Measurements from ENCODE around the gene CCDC148.

CCDC148 gene

GRCh38 chr2:158456309-158457066 is at the start of gene CCDC148, which contains the start of gene PKP4:
Gene CCDC148 (minus strand): TSS chr2:158456753. CDS start chr2:158456439, 314 bp downstream.
Gene PKP4 (plus strand): TSS chr2:158456952. CDS start chr2:158533185, 76,233 bp downstream.
- Histone ChIP-seq H3K9me3 (ENCODE audit: control insufficient read depth, insufficient read depth, low read depth, low read length) (no peaks in the 10 kb centered on the region), H3K36me3 (ENCODE audit: control insufficient read depth in 2 of 2, insufficient read depth in 1 of 2, low read length in 2 of 2) (no peaks in the 10 kb centered on the region), H3K4me1 (ENCODE audit: control insufficient read depth, insufficient read depth, low read length) (peaks cover 6% of the 10 kb centered on the region), H3K4me3 (ENCODE audit: low read depth, low read length) (peak within 1 kb of the TSS; percentile 96), H3K27ac (ENCODE audit: extremely low read depth, low read depth, low read length) (peak within 1 kb of the TSS; percentile 89)
- ChIA-PET POLR2A (no interaction called here), CTCF (interaction anchor here (0.9 to 2.5 kb wide), 5 partner anchors 9 to 414 kb away, joined by 3 to 9 read pairs (median 4); no protein-coding TSS in a partner anchor)
- TF ChIP-seq SP7 (tag by site-specific recombination; IDR thresholded peaks at IDR 0.05): peak; percentile 35; the same call in 1 of the 2 replicates
- peak; percentile 73 for TF ChIP-seq KLF9 (tag by site-specific recombination; IDR thresholded peaks at IDR 0.05; ENCODE audit: low read depth)
- TF ChIP-seq, protein P1, sequence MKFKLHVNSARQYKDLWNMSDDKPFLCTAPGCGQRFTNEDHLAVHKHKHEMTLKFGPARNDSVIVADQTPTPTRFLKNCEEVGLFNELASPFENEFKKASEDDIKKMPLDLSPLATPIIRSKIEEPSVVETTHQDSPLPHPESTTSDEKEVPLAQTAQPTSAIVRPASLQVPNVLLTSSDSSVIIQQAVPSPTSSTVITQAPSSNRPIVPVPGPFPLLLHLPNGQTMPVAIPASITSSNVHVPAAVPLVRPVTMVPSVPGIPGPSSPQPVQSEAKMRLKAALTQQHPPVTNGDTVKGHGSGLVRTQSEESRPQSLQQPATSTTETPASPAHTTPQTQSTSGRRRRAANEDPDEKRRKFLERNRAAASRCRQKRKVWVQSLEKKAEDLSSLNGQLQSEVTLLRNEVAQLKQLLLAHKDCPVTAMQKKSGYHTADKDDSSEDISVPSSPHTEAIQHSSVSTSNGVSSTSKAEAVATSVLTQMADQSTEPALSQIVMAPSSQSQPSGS (tag by site-specific recombination; IDR thresholded peaks at IDR 0.05; ENCODE audit: low read depth): peak; percentile 32; the same call in 1 of the 2 replicates
- TF ChIP-seq HOXC10 (CRISPR knock-in tag; IDR thresholded peaks at IDR 0.05): peak; percentile 72; the same call in 1 of the 2 replicates
- TF ChIP-seq, protein P2, sequence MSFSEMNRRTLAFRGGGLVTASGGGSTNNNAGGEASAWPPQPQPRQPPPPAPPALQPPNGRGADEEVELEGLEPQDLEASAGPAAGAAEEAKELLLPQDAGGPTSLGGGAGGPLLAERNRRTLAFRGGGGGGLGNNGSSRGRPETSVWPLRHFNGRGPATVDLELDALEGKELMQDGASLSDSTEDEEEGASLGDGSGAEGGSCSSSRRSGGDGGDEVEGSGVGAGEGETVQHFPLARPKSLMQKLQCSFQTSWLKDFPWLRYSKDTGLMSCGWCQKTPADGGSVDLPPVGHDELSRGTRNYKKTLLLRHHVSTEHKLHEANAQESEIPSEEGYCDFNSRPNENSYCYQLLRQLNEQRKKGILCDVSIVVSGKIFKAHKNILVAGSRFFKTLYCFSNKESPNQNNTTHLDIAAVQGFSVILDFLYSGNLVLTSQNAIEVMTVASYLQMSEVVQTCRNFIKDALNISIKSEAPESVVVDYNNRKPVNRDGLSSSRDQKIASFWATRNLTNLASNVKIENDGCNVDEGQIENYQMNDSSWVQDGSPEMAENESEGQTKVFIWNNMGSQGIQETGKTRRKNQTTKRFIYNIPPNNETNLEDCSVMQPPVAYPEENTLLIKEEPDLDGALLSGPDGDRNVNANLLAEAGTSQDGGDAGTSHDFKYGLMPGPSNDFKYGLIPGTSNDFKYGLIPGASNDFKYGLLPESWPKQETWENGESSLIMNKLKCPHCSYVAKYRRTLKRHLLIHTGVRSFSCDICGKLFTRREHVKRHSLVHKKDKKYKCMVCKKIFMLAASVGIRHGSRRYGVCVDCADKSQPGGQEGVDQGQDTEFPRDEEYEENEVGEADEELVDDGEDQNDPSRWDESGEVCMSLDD (tag by site-specific recombination; IDR thresholded peaks at IDR 0.05): peak; percentile 63; the same call in 1 of the 2 replicates
- peak; percentile 78 for TF ChIP-seq SP2 (tag by site-specific recombination; IDR thresholded peaks at IDR 0.05)
- TF ChIP-seq ZBTB17 (tag by site-specific recombination; IDR thresholded peaks at IDR 0.05): peak; percentile 79
- TF ChIP-seq KLF16 (tag by site-specific recombination; IDR thresholded peaks at IDR 0.05): 0 out of 2 replicates have a peak, but pooled peaks have one; percentile 46
- TF ChIP-seq ZNF335 (tag by site-specific recombination; conservative IDR thresholded peaks at IDR 0.05): peak; percentile 93
- peak; percentile 68 for TF ChIP-seq EGR2 (tag by site-specific recombination; IDR thresholded peaks at IDR 0.05; ENCODE audit: low read depth)
- no peak for TF ChIP-seq ZNF792 (tag by site-specific recombination; IDR thresholded peaks at IDR 0.05)
- peak; percentile 97 for TF ChIP-seq ZBTB48 (tag by site-specific recombination; IDR thresholded peaks at IDR 0.05)
- peak; percentile 49 for TF ChIP-seq SP3 (tag by site-specific recombination; IDR thresholded peaks at IDR 0.05)
- TF ChIP-seq ZFP69B (tag by site-specific recombination; IDR thresholded peaks at IDR 0.05): no peak
- TF ChIP-seq TCF7L2 (IDR thresholded peaks at IDR 0.05; ENCODE audit: borderline replicate concordance, low read depth, low read length): no peak
- TF ChIP-seq ZIC2 (tag by site-specific recombination; IDR thresholded peaks at IDR 0.05): peak; percentile 17; the same call in 1 of the 2 replicates
- TF ChIP-seq ZBTB20 (tag by site-specific recombination; IDR thresholded peaks at IDR 0.05): peak; percentile 57; the same call in 1 of the 2 replicates
- no peak for TF ChIP-seq HOXD13 (CRISPR knock-in tag; IDR thresholded peaks at IDR 0.05; ENCODE audit: borderline replicate concordance)
- no peak for TF ChIP-seq ELK4 (IDR thresholded peaks at IDR 0.05; ENCODE audit: borderline replicate concordance, low read depth, low read length)
- TF ChIP-seq ZNF350 (tag by site-specific recombination; IDR thresholded peaks at IDR 0.05): no peak
- peak; percentile 62; the same call in 1 of the 2 replicates for TF ChIP-seq ZNF629 (tag by site-specific recombination; IDR thresholded peaks at IDR 0.05)
- no peak for TF ChIP-seq ZNF658 (tag by site-specific recombination; IDR thresholded peaks at IDR 0.05)
- TF ChIP-seq CTCF (tag by site-specific recombination; IDR thresholded peaks at IDR 0.05): 0 out of 2 replicates have a peak, but pooled peaks have one; percentile 21
- 0 out of 2 replicates have a peak, but pooled peaks have one; percentile 38 for TF ChIP-seq ZEB2 (tag by site-specific recombination; IDR thresholded peaks at IDR 0.05)
- no peak for TF ChIP-seq ZNF555 (tag by site-specific recombination; conservative IDR thresholded peaks at IDR 0.05)
- no peak for TF ChIP-seq MEIS1 (CRISPR knock-in tag; IDR thresholded peaks at IDR 0.05; ENCODE audit: borderline replicate concordance)
- TF ChIP-seq ZNF571 (tag by site-specific recombination; IDR thresholded peaks at IDR 0.05): no peak
- 0 out of 2 replicates have a peak, but pooled peaks have one; percentile 32 for TF ChIP-seq ZNF2 (tag by site-specific recombination; IDR thresholded peaks at IDR 0.05)
- TF ChIP-seq ZNF677 (tag by site-specific recombination; IDR thresholded peaks at IDR 0.05): no peak
